HG02678 (cell line): ENCODE results near the gene HSPA12A.

Source experiments
- ATAC-seq: cut with Tn5 transposase; IDR thresholded peaks from one replicate; pipeline ENCODE4 v1.9.1; 2021; ENCODE audit warnings: mild to moderate bottlenecking, moderate library complexity; ENCODE audit not compliant: unreplicated experiment

Gene HSPA12A

GRCh38 chr10:116669832-116670644, 72.3 kb downstream of the HSPA12A start:
- no peak for ATAC-seq

DNA sequence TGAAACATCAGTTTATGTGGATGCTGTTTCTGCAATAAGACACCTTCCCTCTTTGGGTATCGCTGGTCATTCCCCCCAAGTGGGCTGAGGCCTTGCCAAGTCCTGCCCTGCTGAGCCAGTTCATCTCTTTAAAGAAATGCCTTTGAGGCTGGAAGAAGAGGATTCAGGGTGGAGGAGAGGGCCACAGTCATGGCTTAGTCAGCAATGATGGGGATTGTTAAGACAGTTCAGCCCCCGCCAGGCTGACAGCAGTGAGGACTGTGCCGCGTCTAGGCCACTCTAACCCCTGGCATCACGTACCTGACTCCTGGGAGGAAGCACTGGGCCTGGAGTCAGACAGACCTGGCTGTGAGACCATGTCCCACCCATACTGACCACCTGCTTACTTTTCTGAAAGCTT, 73.3 kb downstream of the HSPA12A start:
- no peak for ATAC-seq

GRCh38 chr10:116668446-116668845, 73.9 kb downstream of the HSPA12A start:
- no peak for ATAC-seq

DNA sequence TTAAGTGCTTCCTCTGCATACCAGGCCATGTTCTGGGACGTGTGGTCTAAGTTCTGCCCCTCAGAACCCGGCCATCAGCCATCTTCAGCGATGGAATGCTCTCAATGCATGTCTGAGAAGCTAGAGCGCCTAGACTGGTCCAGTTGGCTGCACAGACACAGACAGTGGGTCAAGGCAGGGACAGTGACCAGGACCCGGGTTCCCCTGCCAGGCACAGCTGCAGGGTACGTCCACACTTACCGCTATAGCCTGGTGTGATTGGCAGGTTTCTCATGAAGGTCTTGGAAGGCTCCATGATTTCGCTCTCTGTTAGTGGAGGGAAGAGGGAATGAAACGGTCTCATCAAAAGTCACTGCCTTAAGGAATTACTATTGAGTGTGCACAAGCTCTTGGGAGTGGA, 74.3 kb downstream of the HSPA12A start:
- ATAC-seq, result no peak

GRCh38 chr10:116667484-116667883, 74.9 kb downstream of the HSPA12A start:
- no peak for ATAC-seq

GRCh38 chr10:116665541-116666125, 76.7 kb downstream of the HSPA12A start:
- ATAC-seq, result no peak

GRCh38 chr10:116664631-116665030, 77.7 kb downstream of the HSPA12A start:
- no peak for ATAC-seq

DNA sequence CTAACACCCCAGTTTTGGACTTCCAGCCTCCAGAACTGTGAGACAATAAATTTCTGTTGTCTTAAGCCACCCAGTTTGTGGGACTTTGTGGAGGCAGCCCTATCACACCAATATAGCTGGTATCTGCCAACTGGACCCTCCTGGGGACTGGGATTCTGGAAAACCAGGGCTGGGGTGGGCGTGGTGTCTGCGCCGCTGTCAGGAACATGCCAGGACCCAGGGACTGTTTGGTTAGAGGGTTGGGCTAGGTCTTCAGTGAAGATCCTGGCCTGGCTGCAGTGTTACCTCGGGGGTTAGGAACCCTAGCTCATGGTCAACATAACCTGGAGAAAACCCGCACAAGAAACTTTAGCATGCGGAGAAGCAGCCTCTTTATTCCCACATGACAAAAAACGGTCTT, 79.0 kb downstream of the HSPA12A start:
- ATAC-seq, result no peak

GRCh38 chr10:116660860-116661259, 81.5 kb downstream of the HSPA12A start:
- no peak for ATAC-seq

GRCh38 chr10:116659049-116659670, 83.2 kb downstream of the HSPA12A start:
- no peak for ATAC-seq

GRCh38 chr10:116657863-116658551, 84.4 kb downstream of the HSPA12A start:
- no peak for ATAC-seq

- ATAC-seq, result no peak
These were observed 86.3 kb downstream of the HSPA12A start for GRCh38 chr10:116656044-116656443.

GRCh38 chr10:116655568-116655967, 86.8 kb downstream of the HSPA12A start:
- ATAC-seq, result no peak

DNA sequence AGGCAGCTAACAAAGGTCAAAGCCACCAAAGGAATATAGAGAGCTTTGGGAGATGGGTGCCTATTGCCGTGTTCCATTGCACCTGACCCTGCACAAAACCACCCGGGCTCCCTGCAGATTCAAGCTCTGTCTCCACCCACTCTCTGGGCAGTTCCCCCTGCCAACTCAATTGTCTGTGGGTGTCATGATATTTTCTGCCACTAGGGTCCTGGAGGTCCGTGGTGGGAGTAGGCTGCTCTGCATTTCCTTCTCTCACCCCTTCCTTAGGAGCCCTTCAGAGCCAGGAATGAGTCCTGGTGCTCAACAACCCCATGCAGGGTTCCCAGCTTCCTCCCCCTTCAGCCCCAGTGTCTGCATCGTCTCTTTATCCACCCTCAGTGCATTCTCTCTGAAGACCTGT, 87.5 kb downstream of the HSPA12A start:
- ATAC-seq, result peak; percentile 45

- ATAC-seq, result no peak
These were observed 88.5 kb downstream of the HSPA12A start for GRCh38 chr10:116653885-116654284.

GRCh38 chr10:116648903-116649302, 93.5 kb downstream of the HSPA12A start:
- no peak for ATAC-seq

DNA sequence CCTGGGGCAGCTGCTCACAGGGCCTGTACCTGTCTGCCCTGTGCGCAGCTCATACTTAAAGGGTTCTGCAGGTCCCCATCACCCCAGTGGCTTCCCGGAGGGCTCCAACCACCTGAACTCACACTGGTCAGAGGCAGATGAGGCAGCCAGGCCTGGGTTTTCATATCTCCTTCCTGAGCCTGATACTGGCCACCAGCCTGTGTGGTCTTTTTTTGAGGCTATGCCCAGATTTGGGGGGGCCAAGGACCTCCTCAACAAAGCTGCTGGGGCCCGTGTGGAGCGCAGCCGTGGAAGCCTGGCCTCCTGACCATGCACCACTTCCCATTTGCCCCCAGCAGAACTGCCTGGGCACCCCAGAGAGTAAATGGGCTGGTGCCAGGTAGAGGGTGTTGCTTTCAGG, 95.9 kb downstream of the HSPA12A start:
- no peak for ATAC-seq

DNA sequence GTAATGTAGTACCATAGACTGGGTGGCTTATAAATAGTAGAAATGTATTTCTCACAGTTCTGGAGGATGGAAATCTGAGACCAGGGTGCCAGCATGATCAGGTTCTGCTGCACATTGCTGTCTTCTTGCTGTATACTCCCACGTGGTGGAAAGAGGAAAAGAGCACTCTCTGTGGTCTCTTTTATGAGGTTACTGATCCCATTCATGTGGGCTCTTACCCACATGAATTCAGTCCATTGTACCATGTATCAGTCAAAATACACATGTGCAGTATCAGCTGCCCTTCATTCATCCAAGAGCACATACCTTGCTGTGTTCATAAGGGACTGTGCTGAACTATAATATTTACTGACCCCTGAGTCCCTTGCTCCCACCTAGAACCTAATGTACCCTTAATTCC, 104.5 kb downstream of the HSPA12A start:
- no peak for ATAC-seq

DNA sequence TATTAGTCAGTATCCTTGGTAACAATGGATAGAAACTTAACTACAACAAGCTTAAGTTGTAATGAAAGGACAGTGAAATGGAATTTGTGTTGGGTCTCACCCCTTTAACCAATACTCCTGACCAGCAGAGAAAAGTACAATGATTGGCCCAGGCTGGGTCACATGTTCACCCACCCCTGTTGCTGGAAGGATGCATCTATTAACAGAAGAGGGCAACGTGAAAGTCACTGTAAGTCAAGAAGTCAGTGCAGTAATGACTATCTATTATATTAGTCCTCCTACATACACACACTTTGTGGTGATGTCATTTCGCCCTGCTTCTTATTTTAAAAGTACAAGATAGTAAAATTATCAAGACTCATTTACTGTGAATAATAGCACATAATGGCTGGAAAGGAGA, 105.4 kb downstream of the HSPA12A start:
- no peak for ATAC-seq

GRCh38 chr10:116636385-116636784, 106.0 kb downstream of the HSPA12A start:
- ATAC-seq, result no peak

DNA sequence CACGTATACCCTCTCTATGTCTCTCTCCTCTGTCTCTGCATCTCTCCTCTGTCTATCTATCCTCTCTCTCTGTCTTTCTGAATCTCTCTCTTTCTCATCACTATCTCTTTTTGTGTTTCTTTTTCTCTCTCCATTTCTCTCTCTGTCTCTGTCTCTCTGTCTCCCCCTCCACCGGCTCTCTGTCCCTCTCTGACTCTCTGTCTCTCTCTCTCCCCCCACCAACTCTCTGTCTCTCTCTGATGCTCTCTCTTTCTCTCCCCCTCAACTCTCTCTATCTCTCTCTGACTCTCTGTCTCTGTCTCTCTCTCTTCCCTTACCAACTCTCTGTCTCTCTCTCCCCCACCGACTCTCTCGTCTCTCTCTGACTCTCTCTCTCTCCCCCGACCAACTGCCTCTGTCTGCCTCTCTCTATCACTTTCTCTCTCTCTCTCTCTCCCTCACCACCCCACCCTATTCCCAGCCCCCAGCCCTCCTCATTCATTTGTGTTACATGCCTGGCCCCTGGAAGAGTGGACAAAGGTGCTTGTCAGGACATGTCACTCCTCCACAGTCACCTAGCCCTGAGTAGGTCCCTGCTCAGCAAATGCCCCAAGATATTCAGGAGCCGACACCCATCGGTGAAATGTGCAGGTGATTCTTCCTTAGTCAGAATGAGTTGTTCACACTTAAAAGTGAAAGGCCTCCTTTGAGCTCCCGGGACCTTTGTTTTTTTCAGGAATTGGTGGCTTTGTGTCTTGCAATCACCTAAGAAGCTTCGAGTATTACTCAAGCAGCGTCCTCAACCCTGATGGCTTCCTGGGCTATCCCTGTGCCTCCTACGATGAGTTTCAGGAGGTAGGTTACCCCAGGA, 108.0 kb downstream of the HSPA12A start:
- ATAC-seq, result no peak
